ENCODE measurements around the gene RAD21L1. TPM values are rescaled to one million over a fixed set of nuclear protein-coding genes. Genes with fewer than 3 reads are reported as not detected.

Gene RAD21L1
- total RNA-seq, 4 donors from 2014 or later, result 0.39 TPM; not detected in 3

- Histone ChIP-seq H3K27me3 (no peaks in the 10 kb centered on the region), H3K9me3 (no peaks in the 10 kb centered on the region), H3K36me3 (no peaks in the 10 kb centered on the region), H3K27ac (no peak overlapping the region), H3K4me3 (no peak overlapping the region), H3K4me1 (no peaks in the 10 kb centered on the region)
- no peak for TF ChIP-seq CTCF (IDR thresholded peaks at IDR 0.05)
- WGBS, 2 donors, result 85 to 86% methylated on average over 8 of the region's 8 CpGs
- no peak for DNase-seq (ENCODE audit: low spot score in 2 of 2)
Measured at GRCh38 chr20:1277529-1278322, 51.9 kb downstream of the RAD21L1 start.

DNA sequence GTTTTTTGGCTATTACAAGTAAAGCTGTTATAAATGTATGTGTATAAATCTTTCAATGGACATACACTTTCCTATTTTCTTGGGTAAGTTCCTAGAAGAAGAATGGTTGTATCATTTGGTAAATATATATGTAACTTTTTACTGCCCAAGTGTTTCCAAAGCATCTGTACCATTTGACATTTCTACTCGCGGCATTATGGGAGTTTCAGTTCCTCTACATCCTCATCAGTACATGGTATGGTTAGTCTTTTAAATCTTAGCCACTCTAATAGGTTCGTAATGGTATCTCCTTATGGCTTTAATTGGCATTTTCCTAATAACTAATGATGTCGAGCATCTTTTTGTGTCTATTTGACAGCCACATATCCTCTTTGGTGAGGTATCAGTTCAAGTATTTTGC, 53.1 kb downstream of the RAD21L1 start:
- TF ChIP-seq EP300 (IDR thresholded peaks at IDR 0.05) (no peak), CTCF (IDR thresholded peaks at IDR 0.05) (no peak), POLR2A (IDR thresholded peaks at IDR 0.05) (no peak)
- H3K4me1 ChIP-seq, result no peaks in the 10 kb centered on the region
- no peak overlapping the region for H3K27ac ChIP-seq
- 82 to 88% methylated on average over 4 of the region's 4 CpGs for WGBS, 2 donors
- no peaks in the 10 kb centered on the region for H3K9me3 ChIP-seq
- DNase-seq (ENCODE audit: low spot score in 2 of 2), result no peak
- H3K36me3 ChIP-seq, result no peaks in the 10 kb centered on the region
- H3K4me3 ChIP-seq, result no peak overlapping the region
- H3K27me3 ChIP-seq, result no peaks in the 10 kb centered on the region

- 79 to 86% methylated on average over 4 to 6 of the region's 6 CpGs for WGBS, 2 donors
- H3K4me3 ChIP-seq, result no peak overlapping the region
- no peaks in the 10 kb centered on the region for H3K9me3 ChIP-seq
- H3K36me3 ChIP-seq, result no peaks in the 10 kb centered on the region
- no peaks in the 10 kb centered on the region for H3K4me1 ChIP-seq
- TF ChIP-seq CTCF (IDR thresholded peaks at IDR 0.05), result no peak
- no peak for TF ChIP-seq EP300 (IDR thresholded peaks at IDR 0.05)
- TF ChIP-seq POLR2A (IDR thresholded peaks at IDR 0.05), result no peak
- no peak for DNase-seq (ENCODE audit: low spot score in 2 of 2)
- H3K27ac ChIP-seq, result no peak overlapping the region
- no peaks in the 10 kb centered on the region for H3K27me3 ChIP-seq
Measured at GRCh38 chr20:1280195-1281102, 54.6 kb downstream of the RAD21L1 start.

DNA sequence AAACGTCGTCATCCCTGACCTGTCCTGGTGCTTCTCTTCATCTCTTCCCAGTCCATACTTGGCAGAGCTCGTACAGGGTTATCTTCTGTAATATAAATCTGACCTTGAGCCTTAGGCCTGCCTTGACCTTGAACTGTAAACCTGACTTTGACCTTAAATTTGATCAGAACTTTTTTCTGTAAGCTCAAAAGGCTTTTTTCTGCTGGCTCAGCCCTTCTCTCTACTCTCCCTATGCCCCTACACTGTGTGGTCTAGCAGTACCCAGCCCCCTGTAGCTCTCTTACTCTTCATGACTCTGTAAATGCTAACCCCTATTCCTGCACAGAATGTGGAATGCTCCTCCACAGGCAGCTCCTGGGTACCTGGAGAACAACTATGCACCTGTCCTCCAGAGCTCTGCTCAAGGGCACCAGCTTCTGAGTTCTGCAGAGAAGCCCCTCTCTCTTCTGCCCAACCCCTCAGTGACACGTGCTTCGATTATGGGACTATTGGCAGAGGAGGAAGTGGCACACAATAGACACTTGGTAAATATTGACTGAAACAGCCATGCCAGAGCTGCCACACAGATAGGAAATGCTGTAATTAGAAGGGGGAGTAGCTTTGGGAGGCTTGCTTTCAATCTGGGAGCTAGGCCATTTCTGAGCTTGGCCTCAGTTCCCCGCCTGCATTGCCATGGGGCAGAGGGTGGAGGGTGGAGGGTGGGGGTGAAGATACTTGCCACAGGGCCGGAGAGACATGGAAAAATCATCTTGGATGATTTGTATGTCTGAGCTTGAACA, 55.6 kb downstream of the RAD21L1 start:
- no peak overlapping the region for H3K4me3 ChIP-seq
- no peaks in the 10 kb centered on the region for H3K9me3 ChIP-seq
- TF ChIP-seq EP300 (IDR thresholded peaks at IDR 0.05) (no peak), CTCF (IDR thresholded peaks at IDR 0.05) (no peak), POLR2A (IDR thresholded peaks at IDR 0.05) (no peak)
- H3K27me3 ChIP-seq, result no peaks in the 10 kb centered on the region
- no peak overlapping the region for H3K27ac ChIP-seq
- no peaks in the 10 kb centered on the region for H3K4me1 ChIP-seq
- DNase-seq (ENCODE audit: low spot score in 2 of 2), result no peak
- WGBS, 2 donors, result 57 to 64% methylated on average over 7 of the region's 7 CpGs
- no peaks in the 10 kb centered on the region for H3K36me3 ChIP-seq
